PC-9 (cell line): ENCODE measurements around the gene UBXN6. TPM values are rescaled to one million over a fixed set of nuclear protein-coding genes. Genes with fewer than 3 reads are reported as not detected.

Source experiments
- BruUV-seq: library from RNA; stranded (reverse); fragments of 400-500 nt; replicated peaks from 2 replicates; lab custom pipeline; 2021; lab: Mats Ljungman, UMichigan
- CTCF ChIA-PET: fragments of 300-600 bp; sonication (Branson Sonifier 250); formaldehyde crosslinking; loops from one replicate; lab custom pipeline; 2022; ENCODE audit warnings: antibody characterized with exemption; lab: Charles Lee
- POLR2A ChIA-PET: fragments of 300-600 bp; sonication (Branson Sonifier 250); formaldehyde crosslinking; loops from one replicate; lab custom pipeline; 2022; ENCODE audit warnings: antibody characterized with exemption; ENCODE audit not compliant: unreplicated experiment; lab: Charles Lee
- DNase-seq, 2 experiments: peaks; one replicate each; pipeline versions ENCODE4 v3.0.0 to v3.0.0-alpha.2; 2015 to 2022; ENCODE audit warnings: mixed read lengths in 1 of 2
- H2AFZ ChIP-seq: fragments of 200-600 bp; sonication (generic); 2 replicates; pipeline ENCODE4 v1.8.1; 2017; ENCODE audit warnings: antibody characterized with exemption
- H3F3A ChIP-seq: fragments of 200-600 bp; sonication (generic); 2 replicates; pipeline ENCODE4 v1.8.1; 2017; ENCODE audit warnings: antibody characterized with exemption, mild to moderate bottlenecking, low read depth; ENCODE audit not compliant: insufficient read depth
- H3K27ac ChIP-seq: fragments of 200-600 bp; sonication (generic); 2 replicates; pipeline ENCODE4 v1.6.1; 2016; ENCODE audit warnings: mixed run types
- H3K27me3 ChIP-seq: fragments of 200-600 bp; sonication (generic); 2 replicates; pipeline ENCODE4 v1.6.1; 2016; ENCODE audit warnings: low read depth, mixed run types; ENCODE audit not compliant: insufficient read depth
- H3K36me3 ChIP-seq: fragments of 200-600 bp; sonication (generic); 2 replicates; pipeline ENCODE4 v1.6.1; 2016; ENCODE audit warnings: low read depth, mixed run types
- H3K4me1 ChIP-seq: fragments of 200-600 bp; sonication (generic); replicated peaks from 2 replicates; pipeline ENCODE4 v1.6.1; 2016; ENCODE audit warnings: mixed run types; ENCODE audit not compliant: insufficient read depth
- H3K4me2 ChIP-seq: fragments of 200-600 bp; sonication (generic); 2 replicates; pipeline ENCODE4 v1.6.1; 2017; ENCODE audit warnings: mixed run types
- H3K4me3 ChIP-seq: fragments of 200-600 bp; sonication (generic); 2 replicates; pipeline ENCODE4 v1.6.1; 2016; ENCODE audit warnings: mixed run types
- H3K79me2 ChIP-seq: fragments of 200-600 bp; sonication (generic); 2 replicates; pipeline ENCODE4 v1.6.1; 2017; ENCODE audit warnings: low read depth, mixed run types
- H3K9me2 ChIP-seq: fragments of 200-600 bp; sonication (generic); 2 replicates; pipeline ENCODE4 v1.8.1; 2017; ENCODE audit warnings: mild to moderate bottlenecking; ENCODE audit not compliant: insufficient read depth
- H3K9me3 ChIP-seq: fragments of 200-600 bp; sonication (generic); 2 replicates; pipeline ENCODE4 v1.8.1; 2016; ENCODE audit warnings: low read depth; ENCODE audit not compliant: insufficient read depth
- H4K20me1 ChIP-seq: fragments of 200-600 bp; sonication (generic); 2 replicates; pipeline ENCODE4 v1.8.1; 2017; ENCODE audit not compliant: insufficient read depth
- EZH2 ChIP-seq: fragments of 200-600 bp; sonication (generic); IDR thresholded peaks from 2 replicates; pipeline ENCODE4 v1.8.0; 2017; ENCODE audit warnings: antibody characterized with exemption, low read depth
- intact Hi-C: fragments of 100-400 bp; cut with micrococcal nuclease; formaldehyde crosslinking; loops from one replicate; pipeline ENCODE4 v1.10.0; 2022; ENCODE audit not compliant: unreplicated experiment
- total RNA-seq: library from RNA; stranded (reverse); gene quantifications from 2 replicates; pipeline ENCODE4 v1.2.3, GENCODE V29; 2021
- TF ChIP-seq, protein P1 (sequence below): fragments of 200-600 bp; sonication (generic); conservative IDR thresholded peaks from 2 replicates; pipeline ENCODE4 v1.6.1; 2017; ENCODE audit warnings: mixed run types, antibody characterized with exemption, mild to moderate bottlenecking, moderate library complexity

Gene UBXN6
- total RNA-seq, 1 experiment from 2014 or later: 79.4 TPM

DNA sequence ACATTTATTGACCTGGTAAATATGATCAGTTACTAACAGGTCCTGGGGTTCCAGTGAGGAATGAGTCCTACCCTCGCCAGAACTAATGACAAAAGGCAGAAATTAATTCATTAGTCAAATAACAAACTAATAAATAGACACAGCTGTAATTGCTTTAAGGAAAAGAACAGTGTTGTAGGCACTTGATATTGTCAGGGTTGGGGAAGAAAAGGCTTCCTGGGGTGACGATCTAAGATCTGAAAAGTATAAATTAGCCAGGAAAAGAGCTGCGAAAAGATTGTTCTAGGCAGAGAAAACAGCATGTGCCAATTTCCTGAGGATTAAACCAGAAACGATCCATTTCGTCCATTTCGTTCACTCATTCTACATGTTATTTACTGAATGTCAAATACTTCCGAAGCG, 55.8 kb downstream of the UBXN6 start:
- Histone ChIP-seq H3K4me2 (peak overlapping the region; percentile 96), H3K9me2 (no peaks in the 10 kb centered on the region), H3F3A (0 out of 2 replicates have a peak, but pooled peaks cover 6% of the 10 kb centered on the region), H3K4me1 (peaks cover 20% of the 10 kb centered on the region), H4K20me1 (peaks cover 8% of the 10 kb centered on the region; the same call in 1 of the 2 replicates), H3K27me3 (no peaks in the 10 kb centered on the region), H3K36me3 (no peaks in the 10 kb centered on the region), H3K9me3 (no peaks in the 10 kb centered on the region), H3K27ac (peak overlapping the region; percentile 61), H3K4me3 (peak overlapping the region; percentile 65), H2AFZ (peak overlapping the region; percentile 80), H3K79me2 (peaks cover 73% of the 10 kb centered on the region)
- BruUV-seq: no TSS peak
- DNase-seq: no peak
- POLR2A ChIA-PET: interaction anchor here (0.5 to 0.7 kb wide), 5 partner anchors 14 to 856 kb away, joined by 3 to 7 read pairs (median 4); no protein-coding TSS in a partner anchor
- intact Hi-C loops: loop anchor here (1.0 to 2.0 kb wide), 2 partner anchors 59 to 154 kb away; partner anchors contain the start of genes MPND and YJU2
- TF ChIP-seq, protein P1, sequence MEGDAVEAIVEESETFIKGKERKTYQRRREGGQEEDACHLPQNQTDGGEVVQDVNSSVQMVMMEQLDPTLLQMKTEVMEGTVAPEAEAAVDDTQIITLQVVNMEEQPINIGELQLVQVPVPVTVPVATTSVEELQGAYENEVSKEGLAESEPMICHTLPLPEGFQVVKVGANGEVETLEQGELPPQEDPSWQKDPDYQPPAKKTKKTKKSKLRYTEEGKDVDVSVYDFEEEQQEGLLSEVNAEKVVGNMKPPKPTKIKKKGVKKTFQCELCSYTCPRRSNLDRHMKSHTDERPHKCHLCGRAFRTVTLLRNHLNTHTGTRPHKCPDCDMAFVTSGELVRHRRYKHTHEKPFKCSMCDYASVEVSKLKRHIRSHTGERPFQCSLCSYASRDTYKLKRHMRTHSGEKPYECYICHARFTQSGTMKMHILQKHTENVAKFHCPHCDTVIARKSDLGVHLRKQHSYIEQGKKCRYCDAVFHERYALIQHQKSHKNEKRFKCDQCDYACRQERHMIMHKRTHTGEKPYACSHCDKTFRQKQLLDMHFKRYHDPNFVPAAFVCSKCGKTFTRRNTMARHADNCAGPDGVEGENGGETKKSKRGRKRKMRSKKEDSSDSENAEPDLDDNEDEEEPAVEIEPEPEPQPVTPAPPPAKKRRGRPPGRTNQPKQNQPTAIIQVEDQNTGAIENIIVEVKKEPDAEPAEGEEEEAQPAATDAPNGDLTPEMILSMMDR: no peak
- no peak for TF ChIP-seq EZH2
- CTCF ChIA-PET: interaction anchor here (0.6 to 1.5 kb wide), 3 partner anchors 25 to 261 kb away, joined by 3 read pairs; no protein-coding TSS in a partner anchor

DNA sequence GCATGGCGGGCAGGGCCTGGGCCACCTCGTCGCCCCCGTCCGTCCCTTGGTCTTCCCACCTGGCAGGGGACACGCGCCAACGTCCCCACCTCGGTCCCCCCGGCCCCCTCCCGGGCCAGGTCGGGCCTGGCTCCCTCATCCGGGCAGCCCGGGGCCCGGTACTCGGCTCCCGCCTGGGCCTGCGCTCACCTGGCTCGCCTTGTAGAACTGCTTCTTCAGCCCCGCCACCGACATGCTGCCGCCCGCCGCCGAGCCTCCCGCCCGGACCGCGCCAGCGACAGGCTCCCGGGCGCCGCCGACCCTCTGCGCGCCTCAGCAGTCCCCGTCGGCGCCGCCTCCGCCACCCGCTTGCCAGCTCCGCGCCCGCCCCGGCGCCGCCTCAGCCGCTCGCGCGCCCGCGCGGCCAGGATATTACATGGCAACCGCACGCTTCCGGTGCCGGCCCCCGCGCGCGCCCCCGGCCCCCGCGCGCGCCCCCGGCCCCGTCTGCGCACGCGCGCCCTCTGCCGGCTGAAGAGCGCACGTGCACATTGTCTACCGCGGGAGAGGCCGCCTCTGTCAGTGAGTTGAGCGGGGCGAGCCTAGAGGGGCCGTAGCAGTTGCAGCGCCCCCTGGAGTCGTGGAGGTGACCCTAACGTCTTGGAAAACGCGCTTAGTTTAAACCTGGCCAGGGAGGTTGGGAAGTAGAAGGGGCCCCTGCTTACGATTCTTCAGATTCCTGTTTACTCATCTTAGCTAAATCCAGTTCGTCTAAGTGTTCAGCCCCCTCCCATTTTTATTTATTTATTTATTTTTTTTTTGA, 57.3 kb downstream of the UBXN6 start, which contains the start of gene SH3GL1:
TSS of gene SH3GL1 (minus strand) at position 413 of the 802 bp plus-strand sequence. CDS start at position 234, 179 bp downstream.
- Histone ChIP-seq H3K79me2 (peaks cover 62% of the 10 kb centered on the region), H3F3A (0 out of 2 replicates have a peak, but pooled peaks cover 6% of the 10 kb centered on the region), H3K9me3 (no peaks in the 10 kb centered on the region), H3K27me3 (no peaks in the 10 kb centered on the region), H3K4me3 (peak within 1 kb of the TSS; percentile 89), H3K4me1 (peaks cover 20% of the 10 kb centered on the region), H2AFZ (peak within 1 kb of the TSS; percentile 68), H3K4me2 (peak within 1 kb of the TSS; percentile 96), H3K36me3 (no peaks in the 10 kb centered on the region), H3K9me2 (no peaks in the 10 kb centered on the region), H4K20me1 (peaks cover 8% of the 10 kb centered on the region; the same call in 1 of the 2 replicates), H3K27ac (no peak within 1 kb of the TSS)
- peak; percentile 71 to 78 for DNase-seq
- BruUV-seq: no TSS peak
- intact Hi-C loops: loop anchor here (1.0 kb wide), 3 partner anchors 25 to 47 kb away; no protein-coding TSS in a partner anchor
- ChIA-PET POLR2A (interaction anchor here (0.7 kb wide), 1 partner anchor 12 kb away, joined by 4 read pairs; no protein-coding TSS in a partner anchor), CTCF (interaction anchor here (0.6 to 0.7 kb wide), 3 partner anchors 23 to 266 kb away, joined by 3 to 11 read pairs (median 4); no protein-coding TSS in a partner anchor)
- no peak for TF ChIP-seq EZH2
- TF ChIP-seq, protein P1: peak; percentile 81

DNA sequence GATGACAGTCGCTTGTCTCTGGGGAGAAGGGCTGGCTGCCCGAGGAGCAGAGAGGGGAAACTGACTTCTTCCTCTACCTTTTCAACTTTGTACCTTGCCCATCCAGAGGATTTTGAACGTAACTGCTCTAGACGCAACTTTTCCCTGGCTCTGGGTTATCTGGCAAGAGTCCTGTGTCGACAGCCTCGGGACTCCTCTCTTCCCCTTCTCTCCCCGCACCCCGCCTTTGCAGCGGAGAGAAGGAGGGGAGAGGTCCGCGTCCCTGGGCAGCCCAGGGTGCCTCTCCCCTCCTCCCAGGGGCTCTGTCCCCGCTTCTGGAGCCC, 57.8 kb downstream of the UBXN6 start:
- peak overlapping the region; percentile 88 for H3K4me2 ChIP-seq
- no peak for TF ChIP-seq EZH2
- TF ChIP-seq, protein P1: no peak
- no peaks in the 10 kb centered on the region for H3K9me3 ChIP-seq
- H3K36me3 ChIP-seq: no peaks in the 10 kb centered on the region
- H4K20me1 ChIP-seq: peaks cover 8% of the 10 kb centered on the region; the same call in 1 of the 2 replicates
- no peak overlapping the region for H3K27ac ChIP-seq
- no peaks in the 10 kb centered on the region for H3K27me3 ChIP-seq
- H3K4me1 ChIP-seq: peaks cover 20% of the 10 kb centered on the region
- BruUV-seq: no TSS peak
- ChIA-PET POLR2A (interaction anchor here (0.7 kb wide), 1 partner anchor 11 kb away, joined by 4 read pairs; no protein-coding TSS in a partner anchor), CTCF (interaction anchor here (0.6 kb wide), 1 partner anchor 103 kb away, joined by 11 read pairs; no protein-coding TSS in a partner anchor)
- no peak for DNase-seq
- H2AFZ ChIP-seq: peak overlapping the region; percentile 68
- 0 out of 2 replicates have a peak, but pooled peaks cover 6% of the 10 kb centered on the region for H3F3A ChIP-seq
- intact Hi-C loops: loop anchor here (1.0 kb wide), 3 partner anchors 24 to 46 kb away; no protein-coding TSS in a partner anchor
- H3K4me3 ChIP-seq: peak overlapping the region; percentile 89
- no peaks in the 10 kb centered on the region for H3K9me2 ChIP-seq
- peaks cover 62% of the 10 kb centered on the region for H3K79me2 ChIP-seq
